ENCODE data around the gene CBLB.
"Not testable (repeated sequence)": the region's sequence is repeated elsewhere in the genome, so short reads cannot be mapped to it uniquely, and the experiment has no call there.

Gene CBLB

DNA sequence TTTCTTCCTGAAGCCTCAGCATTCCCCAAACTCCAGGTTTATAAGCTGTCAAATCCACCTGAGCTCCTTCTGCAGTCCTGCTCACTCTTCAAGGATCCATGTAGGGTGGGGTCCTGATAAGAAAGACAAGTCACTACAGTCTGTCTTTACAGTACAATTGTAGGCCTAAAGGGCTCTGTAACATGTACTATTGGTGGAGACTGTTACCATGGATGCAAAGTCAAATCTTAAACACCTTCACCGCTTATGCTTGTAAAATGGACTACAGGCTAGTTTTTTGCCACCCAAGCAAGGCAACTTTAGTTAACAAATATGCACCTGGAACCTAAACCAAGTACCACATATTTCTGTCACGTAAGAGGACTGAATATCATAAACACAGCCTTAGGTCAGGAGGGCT lies 44.7 kb downstream of the CBLB start:
- no peak for DNase-seq (ENCODE audit: low read depth)
- TF ChIP-seq, protein P1, sequence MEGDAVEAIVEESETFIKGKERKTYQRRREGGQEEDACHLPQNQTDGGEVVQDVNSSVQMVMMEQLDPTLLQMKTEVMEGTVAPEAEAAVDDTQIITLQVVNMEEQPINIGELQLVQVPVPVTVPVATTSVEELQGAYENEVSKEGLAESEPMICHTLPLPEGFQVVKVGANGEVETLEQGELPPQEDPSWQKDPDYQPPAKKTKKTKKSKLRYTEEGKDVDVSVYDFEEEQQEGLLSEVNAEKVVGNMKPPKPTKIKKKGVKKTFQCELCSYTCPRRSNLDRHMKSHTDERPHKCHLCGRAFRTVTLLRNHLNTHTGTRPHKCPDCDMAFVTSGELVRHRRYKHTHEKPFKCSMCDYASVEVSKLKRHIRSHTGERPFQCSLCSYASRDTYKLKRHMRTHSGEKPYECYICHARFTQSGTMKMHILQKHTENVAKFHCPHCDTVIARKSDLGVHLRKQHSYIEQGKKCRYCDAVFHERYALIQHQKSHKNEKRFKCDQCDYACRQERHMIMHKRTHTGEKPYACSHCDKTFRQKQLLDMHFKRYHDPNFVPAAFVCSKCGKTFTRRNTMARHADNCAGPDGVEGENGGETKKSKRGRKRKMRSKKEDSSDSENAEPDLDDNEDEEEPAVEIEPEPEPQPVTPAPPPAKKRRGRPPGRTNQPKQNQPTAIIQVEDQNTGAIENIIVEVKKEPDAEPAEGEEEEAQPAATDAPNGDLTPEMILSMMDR (IDR thresholded peaks at IDR 0.05; ENCODE audit: insufficient read depth, low read depth, low read length, missing control alignments) = no peak

DNA sequence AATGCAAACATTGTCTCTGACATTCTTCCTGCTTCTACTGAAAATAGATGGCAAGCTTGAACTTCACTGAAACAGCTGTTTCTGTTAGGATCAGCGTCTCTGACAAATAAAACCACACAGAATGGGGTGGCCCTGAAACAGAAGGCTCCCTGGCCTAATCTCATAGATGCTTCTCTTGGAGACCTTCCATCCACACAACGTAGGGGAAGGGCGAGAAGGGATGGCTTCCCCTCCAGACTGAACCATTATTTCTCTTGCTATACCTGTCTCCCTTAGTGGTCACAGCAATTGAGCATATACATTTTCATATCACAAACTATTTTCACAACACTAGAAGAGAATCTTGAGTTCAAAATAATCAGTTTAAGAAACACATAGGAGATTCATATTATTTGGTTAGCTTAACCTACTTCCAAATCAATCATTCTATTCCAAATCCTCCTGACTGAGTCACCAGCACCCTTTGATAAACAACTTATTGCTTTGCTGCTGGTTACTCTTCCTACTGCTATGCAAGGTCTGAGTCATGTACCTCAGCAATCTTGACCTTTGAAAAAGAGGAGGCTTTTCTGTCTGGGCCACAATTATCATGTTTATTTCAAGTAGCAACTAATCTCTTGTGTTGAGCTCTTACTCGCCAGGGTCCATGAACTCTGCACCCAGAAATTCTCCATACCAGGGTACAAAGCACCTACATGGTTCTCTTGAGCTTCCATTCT lies 45.5 kb downstream of the CBLB start:
- TF ChIP-seq, protein P1 (IDR thresholded peaks at IDR 0.05; ENCODE audit: insufficient read depth, low read depth, low read length, missing control alignments) = no peak
- DNase-seq (ENCODE audit: low read depth) = no peak
- H3K4me3 ChIP-seq (ENCODE audit: low read depth, low read length) = no peak overlapping the region

More for the DNA sequence above, 44.7 kb downstream of the CBLB start:
- no peak overlapping the region for H3K4me3 ChIP-seq (ENCODE audit: low read depth, low read length)

DNA sequence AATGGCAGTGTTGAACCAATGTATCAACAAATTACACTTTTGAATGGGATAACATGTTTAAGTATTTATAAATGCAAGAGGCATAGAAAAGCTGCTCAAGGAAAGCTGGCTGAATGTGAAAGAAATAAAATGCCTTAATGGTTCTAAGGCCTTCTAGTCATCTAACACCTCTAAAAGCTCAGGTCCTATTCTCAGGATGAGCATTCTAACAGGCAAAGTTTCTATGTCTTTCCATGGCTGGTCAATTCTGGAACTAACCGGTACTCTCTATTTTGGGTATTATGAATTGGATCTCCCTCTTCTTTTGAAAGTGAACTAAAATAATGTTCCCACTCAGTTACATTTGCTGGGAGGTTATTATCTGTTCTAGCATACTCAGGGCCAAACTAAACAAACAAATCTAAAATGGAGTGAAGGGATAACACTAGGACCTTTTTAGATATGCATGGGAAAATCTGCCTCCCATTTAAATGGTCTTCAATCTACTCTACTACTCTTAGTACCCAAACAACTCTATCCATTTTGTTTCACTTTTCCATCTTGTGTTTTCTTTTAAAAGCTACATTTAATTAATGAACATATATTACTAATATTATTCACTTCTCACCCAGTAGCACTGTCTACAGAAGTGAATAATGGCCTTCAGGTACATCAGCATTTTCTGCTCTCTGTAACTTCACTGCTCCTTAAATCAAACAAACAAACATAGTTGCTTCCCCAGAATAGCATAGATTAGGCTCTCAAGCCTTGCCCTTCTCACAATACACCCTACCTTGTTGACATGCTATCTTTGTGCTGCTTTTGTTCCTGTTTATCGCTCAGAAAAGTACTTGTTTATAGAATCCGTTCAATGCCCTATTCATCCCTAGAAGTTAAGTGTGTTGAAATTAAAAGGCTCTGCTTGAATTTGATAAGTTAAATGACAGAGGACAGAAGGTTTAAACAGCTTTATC lies 46.4 kb downstream of the CBLB start:
- no peak overlapping the region for H3K4me3 ChIP-seq (ENCODE audit: low read depth, low read length)
- TF ChIP-seq, protein P1 (IDR thresholded peaks at IDR 0.05; ENCODE audit: insufficient read depth, low read depth, low read length, missing control alignments) = no peak
- DNase-seq (ENCODE audit: low read depth) = no peak

DNA sequence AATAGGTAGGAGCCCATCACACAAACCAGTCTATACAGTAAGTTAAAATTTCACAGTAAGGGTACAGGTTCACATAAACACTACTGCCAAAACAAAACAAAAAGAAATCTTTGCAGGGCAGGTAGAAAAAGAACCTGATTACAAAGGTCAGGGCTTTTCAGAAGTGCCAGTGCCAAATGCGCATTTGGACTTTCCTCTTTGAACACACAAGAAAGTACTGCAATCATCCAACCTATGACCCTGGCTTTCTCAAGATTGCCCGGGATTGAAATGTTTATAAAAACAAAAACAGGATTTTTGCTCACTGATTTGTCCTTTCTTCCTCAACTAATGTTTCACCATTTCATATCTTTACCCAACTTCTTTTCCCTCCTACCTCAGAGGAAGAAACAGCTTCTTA lies 47.4 kb downstream of the CBLB start:
- TF ChIP-seq, protein P1 (IDR thresholded peaks at IDR 0.05; ENCODE audit: insufficient read depth, low read depth, low read length, missing control alignments) = no peak
- no peak overlapping the region for H3K4me3 ChIP-seq (ENCODE audit: low read depth, low read length)
- no peak for DNase-seq (ENCODE audit: low read depth)

DNA sequence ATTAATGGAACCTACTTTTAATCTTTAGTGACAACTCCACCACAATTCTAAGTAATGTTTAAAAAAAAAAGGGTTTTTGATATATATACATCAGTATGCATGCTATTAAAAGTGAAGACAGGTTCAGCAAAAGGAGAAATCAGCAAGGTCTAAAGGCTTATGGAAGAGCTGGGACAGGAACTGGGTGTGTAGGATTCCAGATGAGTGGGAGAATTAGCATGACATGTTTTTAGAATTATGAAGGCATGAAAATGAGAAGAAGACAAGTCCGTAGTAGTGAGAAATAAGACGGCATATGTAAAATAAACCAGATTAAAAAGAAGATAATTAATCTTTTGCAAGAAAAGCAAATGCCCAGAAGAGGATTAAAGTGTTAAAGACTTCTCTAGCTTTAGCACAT lies 52.0 kb downstream of the CBLB start:
- TF ChIP-seq, protein P1 (IDR thresholded peaks at IDR 0.05; ENCODE audit: insufficient read depth, low read depth, low read length, missing control alignments) = no peak
- DNase-seq (ENCODE audit: low read depth) = no peak
- H3K4me3 ChIP-seq (ENCODE audit: low read depth, low read length) = no peak overlapping the region

DNA sequence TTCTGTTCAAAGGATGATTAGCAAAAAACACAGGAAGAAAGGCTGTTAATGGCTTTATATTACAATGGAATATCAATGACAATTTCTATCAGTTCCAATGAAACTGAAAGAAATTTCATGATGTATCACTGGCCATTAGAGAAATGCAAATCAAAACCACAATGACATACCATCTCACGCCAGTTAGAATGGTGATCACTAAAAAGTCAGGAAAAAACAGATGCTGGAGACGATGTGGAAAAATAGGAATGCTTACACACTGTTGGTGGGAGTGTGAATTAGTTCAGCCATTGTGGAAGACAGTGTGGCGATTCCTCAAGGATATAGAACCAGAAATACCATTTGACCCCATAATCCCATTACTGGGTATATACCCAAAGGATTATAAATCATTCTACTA lies 53.5 kb downstream of the CBLB start:
- not testable (repeated sequence) for DNase-seq (ENCODE audit: low read depth); H3K4me3 ChIP-seq (ENCODE audit: low read depth, low read length)

GRCh38 chr3:105813710-105814109 lies 55.1 kb downstream of the CBLB start:
- DNase-seq (ENCODE audit: low read depth) = no peak
- H3K4me3 ChIP-seq (ENCODE audit: low read depth, low read length) = no peak overlapping the region
- TF ChIP-seq, protein P1 (IDR thresholded peaks at IDR 0.05; ENCODE audit: insufficient read depth, low read depth, low read length, missing control alignments) = no peak
